Transverse colon (tissue), 4 donors: ENCODE measurements around the gene GADD45B.

Source experiments
- CTCF ChIP-seq, 5 experiments: fragments of 200-600 bp in 3 of 5; fragments of 450-650 bp in 2 of 5; sonication (generic) in 3 of 5; IDR thresholded peaks; 1 replicate in 2 of 5; 2 replicates in 3 of 5; pipeline ENCODE4 v1.5.1; 2016 to 2017; ENCODE audit warnings: antibody characterized with exemption in 5 of 5, inconsistent platforms in 3 of 5, mild to moderate bottlenecking in 2 of 5, moderate library complexity in 1 of 5
- POLR2AphosphoS5 ChIP-seq, 3 donors: sonication (generic); formaldehyde crosslinking; IDR thresholded peaks; one replicate each; pipeline ENCODE4 v1.6.1; 2016; ENCODE audit warnings: antibody characterized with exemption in 3 of 3

- TF ChIP-seq CTCF (IDR thresholded peaks at IDR 0.05), result no peak
- TF ChIP-seq POLR2AphosphoS5 (IDR thresholded peaks at IDR 0.05), result no peak
These were observed 21.5 kb upstream of the GADD45B start for GRCh38 chr19:2454199-2454961.
